H54 (cell line): ENCODE data around the gene ERH.
"Not testable (repeated sequence)": the region's sequence is repeated elsewhere in the genome, so short reads cannot be mapped to it uniquely, and the experiment has no call there.

Source experiments
- DNase-seq: peaks from one replicate; pipeline ENCODE4 v3.0.0; 2011; ENCODE audit warnings: low spot score, mixed read lengths; ENCODE audit not compliant: insufficient read length
- FAIRE-seq: peaks from 3 replicates; lab custom pipeline; 2011; peaks lifted over from hg19 to GRCh38; lab: Jason Lieb, UNC
- POLR2A ChIP-seq: IDR thresholded peaks from 2 replicates; pipeline ENCODE4 v1.6.1; 2011; ENCODE audit warnings: low read depth, mild to moderate bottlenecking, low read length

Gene ERH

DNA sequence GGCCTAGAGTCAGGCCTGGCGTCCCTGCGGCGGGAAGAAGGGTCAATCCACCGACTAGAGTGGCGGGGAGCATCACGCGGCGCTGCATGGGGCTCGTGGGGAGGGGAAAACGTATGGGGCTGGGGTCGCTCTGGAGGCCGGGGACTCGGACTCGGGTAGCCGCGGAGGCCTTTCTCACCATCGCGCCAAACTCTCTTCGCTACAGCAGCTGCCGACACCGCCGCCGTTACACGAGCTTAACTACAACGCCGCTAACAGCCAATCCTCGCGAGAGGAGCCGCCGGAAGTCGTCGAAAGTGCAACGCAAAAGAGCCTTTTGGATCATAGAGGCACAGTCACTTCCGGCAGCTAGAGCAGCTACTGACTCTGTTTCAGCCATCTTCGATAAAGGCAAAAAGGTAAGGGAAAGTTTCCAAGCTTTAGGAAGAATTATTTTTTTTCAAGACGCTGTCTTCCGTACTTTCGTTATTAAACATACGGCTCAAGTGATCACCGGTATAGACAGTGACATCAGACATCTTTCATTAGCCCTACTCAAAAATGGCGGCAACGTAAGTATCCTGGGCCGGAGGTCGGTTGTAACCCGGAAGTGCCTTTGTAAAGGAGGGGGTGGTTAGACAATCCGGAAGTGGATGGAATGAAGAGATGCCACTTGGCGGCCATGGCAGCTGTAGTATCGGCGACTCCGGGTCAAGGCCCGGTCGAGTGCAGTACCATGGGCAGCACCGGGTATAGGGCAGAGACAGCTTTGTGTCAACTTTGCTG is at the start of gene ERH, which contains the start of gene SLC39A9:
ERH (minus strand) TSS at position 247 of the 765 bp plus-strand sequence; CDS start at position 181, 66 bp downstream.
SLC39A9 (plus strand) TSS at position 640 of the 765 bp plus-strand sequence. CDS start 678 bp downstream, outside the sequence.
- FAIRE-seq: peak; percentile 75
- TF ChIP-seq POLR2A: peak; percentile 79
- DNase-seq: peak; percentile 63

DNA sequence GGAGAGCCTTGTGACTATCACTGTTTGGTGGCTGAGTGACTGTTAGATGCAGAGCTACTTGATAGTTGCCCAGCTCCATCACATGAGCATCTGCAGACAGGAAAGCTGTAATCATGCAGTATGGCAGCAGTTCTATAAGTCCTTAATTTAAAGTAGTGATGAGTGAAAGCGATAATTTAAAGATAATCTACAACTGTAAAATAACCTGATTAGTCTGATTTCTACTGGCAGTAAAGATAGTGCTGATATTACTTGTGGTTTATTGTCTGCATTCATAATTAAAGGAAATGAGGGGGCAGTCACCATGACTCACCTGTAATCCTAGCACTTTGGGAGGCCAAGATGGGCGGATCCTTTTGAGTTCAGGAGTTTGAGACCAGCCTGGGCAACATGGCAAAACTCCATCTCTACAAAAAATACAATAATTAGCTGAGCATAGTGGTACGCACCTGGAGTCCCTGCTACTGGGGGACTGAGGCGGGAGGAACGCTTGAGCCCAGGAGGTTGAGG is 45.3 kb upstream of the ERH start:
- FAIRE-seq (no peak), DNase-seq (no peak)
- no peak for TF ChIP-seq POLR2A

DNA sequence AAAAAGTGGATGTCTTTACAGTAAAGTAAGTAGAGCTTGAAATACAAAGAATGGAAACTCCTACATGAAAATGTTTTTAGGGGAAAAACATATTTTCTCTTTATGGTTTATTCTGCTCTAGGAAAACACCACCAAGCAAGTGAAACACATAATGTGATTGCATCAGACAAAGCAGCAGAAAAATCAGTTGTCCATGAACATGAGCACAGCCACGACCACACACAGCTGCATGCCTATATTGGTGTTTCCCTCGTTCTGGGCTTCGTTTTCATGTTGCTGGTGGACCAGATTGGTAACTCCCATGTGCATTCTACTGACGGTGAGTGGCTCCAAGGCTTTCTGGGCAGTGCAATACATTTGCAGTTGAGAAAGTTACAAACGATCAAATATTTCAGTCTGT is 43.8 kb upstream of the ERH start:
- FAIRE-seq (no peak), DNase-seq (no peak)
- no peak for TF ChIP-seq POLR2A

DNA sequence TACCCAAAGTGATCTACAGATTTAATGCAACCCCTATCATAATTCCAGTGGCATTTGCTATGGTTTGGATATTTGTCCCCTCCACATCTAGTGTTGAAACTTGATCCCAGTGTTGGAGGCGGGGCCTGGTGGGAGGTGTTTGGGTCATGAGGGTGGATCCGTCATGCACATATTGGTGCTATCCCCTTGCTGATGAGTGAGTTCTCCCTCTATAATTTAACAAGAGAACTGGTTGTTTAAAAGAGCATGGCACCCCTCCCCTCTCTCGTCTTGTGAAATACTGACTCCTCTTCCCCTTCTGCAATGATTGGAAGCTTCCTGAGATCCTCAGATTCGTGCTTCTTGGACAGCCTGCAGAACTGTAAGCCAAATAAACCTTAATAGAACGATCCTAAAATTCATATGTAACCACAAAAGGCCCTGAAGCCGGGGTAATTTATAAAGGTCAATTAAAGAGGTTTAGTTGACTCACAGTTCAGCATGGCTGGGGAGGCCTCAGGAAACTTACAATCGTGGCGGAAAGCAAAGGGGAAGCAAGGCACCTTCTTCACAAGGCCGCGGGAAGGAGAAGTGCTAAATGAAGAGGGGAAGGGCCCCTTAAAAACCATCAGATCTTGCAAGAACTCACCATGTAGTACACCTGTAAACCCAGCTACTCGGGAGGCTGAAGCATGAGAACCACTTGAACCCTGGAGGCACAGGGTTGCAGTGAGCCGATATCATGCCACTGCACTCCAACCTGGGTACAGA is 41.6 kb upstream of the ERH start:
- no peak for TF ChIP-seq POLR2A
- no peak for FAIRE-seq
- DNase-seq: no peak

DNA sequence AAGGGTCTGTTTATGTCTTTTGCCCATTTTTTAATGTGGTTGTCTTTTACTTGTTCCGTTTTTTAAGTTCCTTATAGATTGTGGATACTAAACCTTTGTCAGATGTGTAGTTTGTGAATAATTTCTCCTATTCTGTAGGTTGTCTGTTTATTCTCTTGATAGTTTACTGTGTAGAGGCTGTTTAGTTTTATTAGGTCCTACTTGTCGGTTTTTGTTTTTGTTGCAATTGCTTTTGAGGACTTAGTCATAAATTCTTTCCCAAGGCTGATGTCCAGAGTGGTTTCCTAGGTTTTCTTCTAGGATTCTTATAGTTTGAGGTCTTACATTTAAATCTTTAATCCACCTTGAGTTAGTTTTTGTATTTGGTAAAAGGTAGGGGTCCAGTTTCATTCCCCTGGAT is 34.3 kb upstream of the ERH start:
- no peak for TF ChIP-seq POLR2A
- no peak for FAIRE-seq

DNA sequence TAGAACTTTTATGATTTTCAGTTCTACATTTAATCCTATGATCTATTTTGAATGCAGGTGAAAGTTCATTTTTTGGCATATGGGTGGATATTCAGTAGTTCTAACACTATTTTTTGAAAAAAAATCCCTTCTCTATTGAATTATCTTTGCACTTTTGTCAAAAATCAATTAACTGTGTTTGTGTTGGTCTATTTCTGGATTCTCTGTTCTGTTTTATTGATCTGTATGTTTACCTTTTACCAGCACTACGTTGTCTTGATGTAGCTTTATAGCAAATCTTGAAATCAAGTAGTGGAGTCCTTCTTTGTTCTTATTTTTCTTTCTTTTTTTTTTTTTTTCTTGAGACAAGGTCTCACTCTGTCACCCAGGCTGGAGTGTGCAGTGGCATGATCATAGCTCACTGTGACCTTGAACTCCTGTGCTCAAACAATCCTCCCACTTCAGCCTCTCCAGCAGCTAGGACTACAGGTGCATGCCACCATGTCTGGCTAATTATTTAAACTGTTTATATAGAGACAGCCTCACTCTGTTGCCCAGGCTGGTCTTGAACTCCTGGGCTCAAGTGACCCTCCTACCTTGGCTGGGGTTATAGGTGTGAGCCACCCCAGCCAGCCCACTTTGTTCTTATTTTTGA is 32.3 kb upstream of the ERH start:
- no peak for FAIRE-seq
- DNase-seq: no peak
- TF ChIP-seq POLR2A: no peak

More for the DNA sequence above, 34.3 kb upstream of the ERH start:
- no peak for DNase-seq

DNA sequence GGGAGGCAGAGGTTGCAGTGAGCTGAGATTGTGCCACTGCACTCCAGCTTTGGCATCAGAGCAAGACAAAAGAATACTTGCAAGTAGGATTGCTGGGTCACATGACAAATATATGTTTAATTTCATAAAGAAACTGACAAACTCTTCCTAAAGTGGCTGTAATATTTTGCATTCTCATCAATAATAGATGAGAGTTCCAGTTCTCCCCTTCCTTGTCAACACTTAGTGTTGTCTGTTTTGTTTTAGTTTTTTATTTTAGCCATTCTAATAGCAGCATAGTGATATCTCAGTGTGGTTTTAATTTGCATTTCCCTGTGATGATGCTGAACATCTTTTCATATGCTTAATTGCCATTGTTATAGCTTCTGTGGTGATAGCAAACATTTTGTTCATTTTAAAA is 31.5 kb upstream of the ERH start:
- no peak for TF ChIP-seq POLR2A
- DNase-seq (no peak), FAIRE-seq (no peak)

DNA sequence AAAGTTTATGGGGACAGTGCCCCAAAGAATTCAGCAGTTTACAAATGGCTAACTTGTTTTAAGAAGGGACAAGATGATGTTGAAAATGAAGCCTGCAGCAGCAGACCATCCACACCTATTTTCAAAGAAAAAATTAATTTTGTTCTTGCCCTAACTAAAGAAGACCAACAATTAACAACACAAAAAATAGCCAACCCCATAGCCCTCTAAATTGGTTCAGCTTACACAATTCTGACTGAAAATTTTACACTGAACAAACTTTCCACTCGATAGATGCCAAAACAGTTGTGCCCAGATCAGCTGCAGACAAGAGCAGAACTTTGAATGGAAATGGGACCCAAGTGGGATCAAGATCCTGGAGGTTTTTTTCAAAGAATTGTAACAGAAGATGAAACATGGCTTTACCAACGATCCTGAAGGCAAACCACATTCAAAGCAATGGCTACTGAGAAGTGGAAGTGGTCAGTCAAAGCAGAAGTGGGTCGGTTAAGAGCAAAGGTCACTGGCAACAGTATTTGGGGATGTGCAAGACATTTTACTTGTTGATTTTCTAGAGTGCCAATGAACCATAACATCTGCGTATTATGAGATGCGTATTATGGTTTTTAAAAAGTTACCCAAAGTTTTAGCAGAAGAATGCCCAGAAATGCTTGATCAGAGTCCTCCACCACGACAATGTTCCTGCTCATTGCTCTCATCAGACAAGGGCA is 30.3 kb upstream of the ERH start:
- TF ChIP-seq POLR2A: no peak
- FAIRE-seq: no peak

DNA sequence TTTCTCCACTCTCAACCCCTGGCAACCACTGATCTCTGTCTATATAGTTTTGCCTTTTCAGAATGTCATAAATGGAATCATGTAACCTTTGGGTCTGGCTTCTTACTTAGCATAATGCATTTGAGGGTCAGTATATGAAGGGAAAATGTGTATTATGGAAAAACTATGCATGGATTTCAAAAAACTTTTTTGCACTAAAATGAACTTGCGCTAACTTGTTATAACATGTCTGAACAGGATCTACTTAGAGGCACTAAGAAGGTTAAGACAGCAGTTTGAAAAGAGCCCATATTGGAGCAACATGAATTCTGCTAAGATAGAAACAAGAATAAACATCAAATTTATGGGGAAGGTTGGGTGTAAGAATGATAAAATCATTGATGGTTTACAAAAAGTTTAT is 29.5 kb upstream of the ERH start:
- DNase-seq (no peak), FAIRE-seq (no peak)
- no peak for TF ChIP-seq POLR2A

More for the DNA sequence above, 30.3 kb upstream of the ERH start:
- DNase-seq: no peak

DNA sequence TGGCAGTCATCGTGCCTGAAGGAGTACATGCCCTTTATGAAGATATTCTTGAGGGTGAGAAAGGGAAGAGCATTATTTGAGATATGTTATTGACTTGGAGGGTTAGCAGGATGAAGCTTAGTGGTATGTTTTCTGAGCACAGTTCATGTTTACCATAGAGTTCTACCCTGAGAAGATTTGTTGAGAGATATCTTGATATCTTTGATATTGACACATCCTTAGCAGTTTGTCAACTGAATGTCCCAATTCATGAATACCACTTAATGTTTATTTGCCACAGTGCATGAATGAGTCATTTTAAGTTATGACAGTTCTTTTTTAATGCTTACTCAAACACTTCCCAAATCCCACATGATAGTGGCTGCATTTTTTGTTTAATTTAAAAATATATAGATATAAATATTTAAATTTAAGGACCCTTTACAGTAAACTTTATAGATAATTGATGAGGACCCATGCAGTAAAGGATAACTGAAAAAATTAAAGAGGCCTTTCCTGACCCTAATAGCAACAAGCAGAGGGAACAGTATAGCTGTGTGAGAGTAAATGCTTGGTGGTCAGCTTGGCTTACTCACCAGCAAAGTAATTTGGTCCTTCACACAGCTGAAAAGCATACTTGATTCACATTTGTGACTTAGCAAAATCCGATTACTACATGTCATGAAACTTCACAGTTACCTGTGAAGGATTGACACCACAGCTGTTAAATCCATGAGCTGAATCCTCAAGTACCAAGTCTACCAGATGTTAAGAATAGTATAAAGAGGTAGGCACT is 26.2 kb upstream of the ERH start:
- DNase-seq (no peak), FAIRE-seq (no peak)

DNA sequence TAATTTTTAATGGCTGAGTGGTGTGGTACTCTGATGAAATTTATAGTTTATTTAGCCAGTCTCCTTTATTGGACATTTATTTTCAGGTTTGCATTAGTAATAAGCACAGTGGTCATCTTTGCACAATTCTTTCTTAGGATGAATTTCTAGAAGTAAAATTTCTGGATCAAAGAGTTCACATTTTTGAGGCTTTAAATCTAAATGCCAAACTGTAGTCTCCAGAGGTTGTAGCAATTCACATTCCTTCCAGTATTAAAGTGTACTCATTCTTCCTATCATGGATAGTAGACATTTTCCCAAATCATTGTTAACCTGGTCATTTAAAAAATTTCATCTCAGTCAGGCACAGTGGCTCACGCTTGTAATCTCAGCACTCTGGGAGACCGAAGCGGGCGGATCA is 25.2 kb upstream of the ERH start:
- FAIRE-seq (no peak), DNase-seq (no peak)
- TF ChIP-seq POLR2A: no peak

More for the DNA sequence above, 26.2 kb upstream of the ERH start:
- no peak for TF ChIP-seq POLR2A

DNA sequence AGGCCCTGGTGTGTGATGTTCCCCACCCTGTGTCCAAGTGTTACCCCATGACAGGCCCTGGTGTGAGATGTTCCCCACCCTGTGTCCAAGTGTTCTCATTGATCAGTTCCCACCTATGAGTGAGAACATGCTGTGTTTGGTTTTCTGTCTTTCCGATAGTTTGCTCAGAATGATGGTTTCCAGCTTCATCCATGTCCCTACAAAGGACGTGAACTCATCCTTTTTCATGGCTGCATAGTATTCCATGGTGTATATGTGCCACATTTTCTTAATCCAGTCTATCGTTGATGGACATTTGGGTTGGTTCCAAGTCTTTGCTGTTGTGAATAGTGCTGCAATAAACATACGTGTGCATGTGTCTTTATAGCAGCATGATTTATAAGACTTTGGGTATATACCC is 18.0 kb upstream of the ERH start:
- FAIRE-seq, DNase-seq: not testable (repeated sequence)

DNA sequence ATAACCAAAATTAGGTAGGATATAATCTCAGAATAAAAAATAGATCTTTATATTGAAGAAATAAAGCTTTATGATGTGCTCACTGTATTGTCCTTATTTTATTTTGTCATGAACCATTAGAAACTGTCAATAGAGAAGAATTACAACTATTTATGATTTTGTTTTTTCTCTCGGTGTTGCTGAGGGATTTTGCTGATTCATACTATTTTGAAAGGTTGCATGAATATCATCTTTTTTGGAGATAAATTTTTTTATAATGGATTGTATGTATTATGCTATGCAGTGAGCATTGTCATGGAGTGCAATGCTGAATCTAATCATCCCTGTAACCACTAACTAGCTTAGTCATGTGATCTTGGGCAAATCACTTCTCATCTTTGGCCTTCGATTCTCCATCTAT is 15.4 kb upstream of the ERH start:
- FAIRE-seq (no peak), DNase-seq (no peak)
- TF ChIP-seq POLR2A: no peak
